NB4 (cell line): ENCODE results near the gene ZNF593OS.

Experiments used
- MAX ChIP-seq: IDR thresholded peaks from 2 replicates; pipeline ENCODE4 v1.6.1; 2011; ENCODE audit warnings: low read depth, low read length
- POLR2A ChIP-seq: IDR thresholded peaks from 2 replicates; pipeline ENCODE4 v1.6.1; 2011; ENCODE audit warnings: mild to moderate bottlenecking; ENCODE audit not compliant: insufficient read length; ENCODE audit errors: extremely low read depth
- TF ChIP-seq, protein P1 (sequence below): IDR thresholded peaks from one replicate; pipeline ENCODE4 v1.5.1; 2012; ENCODE audit warnings: low read depth, low read length

DNA sequence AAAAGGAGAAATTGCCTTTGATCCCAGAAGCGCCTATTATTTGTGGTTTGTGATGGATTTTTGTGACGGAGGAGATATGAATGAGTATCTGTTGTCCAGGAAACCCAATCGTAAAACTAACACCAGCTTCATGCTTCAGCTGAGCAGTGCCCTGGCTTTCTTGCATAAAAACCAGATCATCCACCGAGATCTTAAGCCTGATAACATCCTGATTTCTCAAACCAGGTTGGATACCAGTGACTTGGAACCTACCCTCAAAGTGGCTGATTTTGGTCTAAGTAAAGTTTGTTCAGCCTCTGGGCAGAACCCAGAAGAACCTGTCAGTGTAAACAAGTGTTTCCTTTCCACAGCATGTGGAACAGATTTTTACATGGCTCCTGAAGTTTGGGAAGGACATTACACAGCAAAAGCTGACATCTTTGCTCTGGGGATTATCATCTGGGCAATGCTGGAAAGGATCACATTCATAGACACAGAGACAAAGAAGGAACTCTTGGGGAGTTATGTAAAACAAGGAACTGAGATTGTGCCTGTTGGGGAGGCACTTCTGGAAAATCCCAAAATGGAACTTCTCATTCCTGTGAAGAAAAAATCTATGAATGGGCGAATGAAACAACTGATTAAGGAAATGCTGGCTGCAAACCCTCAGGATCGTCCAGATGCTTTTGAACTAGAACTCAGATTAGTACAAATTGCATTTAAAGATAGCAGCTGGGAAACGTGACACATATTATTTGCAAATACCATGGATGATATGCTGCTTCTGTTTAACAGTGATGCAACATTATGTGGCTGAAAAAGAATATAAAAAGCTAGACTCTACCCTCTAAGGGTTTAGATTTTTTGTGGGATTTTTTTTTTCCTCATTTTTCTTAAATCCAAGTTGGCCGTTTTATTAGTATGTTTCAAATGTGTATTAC is 49.5 kb downstream of the ZNF593OS start:
- TF ChIP-seq, protein P1, sequence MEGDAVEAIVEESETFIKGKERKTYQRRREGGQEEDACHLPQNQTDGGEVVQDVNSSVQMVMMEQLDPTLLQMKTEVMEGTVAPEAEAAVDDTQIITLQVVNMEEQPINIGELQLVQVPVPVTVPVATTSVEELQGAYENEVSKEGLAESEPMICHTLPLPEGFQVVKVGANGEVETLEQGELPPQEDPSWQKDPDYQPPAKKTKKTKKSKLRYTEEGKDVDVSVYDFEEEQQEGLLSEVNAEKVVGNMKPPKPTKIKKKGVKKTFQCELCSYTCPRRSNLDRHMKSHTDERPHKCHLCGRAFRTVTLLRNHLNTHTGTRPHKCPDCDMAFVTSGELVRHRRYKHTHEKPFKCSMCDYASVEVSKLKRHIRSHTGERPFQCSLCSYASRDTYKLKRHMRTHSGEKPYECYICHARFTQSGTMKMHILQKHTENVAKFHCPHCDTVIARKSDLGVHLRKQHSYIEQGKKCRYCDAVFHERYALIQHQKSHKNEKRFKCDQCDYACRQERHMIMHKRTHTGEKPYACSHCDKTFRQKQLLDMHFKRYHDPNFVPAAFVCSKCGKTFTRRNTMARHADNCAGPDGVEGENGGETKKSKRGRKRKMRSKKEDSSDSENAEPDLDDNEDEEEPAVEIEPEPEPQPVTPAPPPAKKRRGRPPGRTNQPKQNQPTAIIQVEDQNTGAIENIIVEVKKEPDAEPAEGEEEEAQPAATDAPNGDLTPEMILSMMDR = no peak
- TF ChIP-seq POLR2A = no peak
- TF ChIP-seq MAX = no peak
